Activated CD8-positive, alpha-beta memory T cell treated with anti-CD3 and anti-CD28 coated beads, Interleukin-2, amount 50 U/mL, for 1 hour (primary cell): Measurements from ENCODE around the gene USP15.

Source experiments
- DNase-seq: peaks from one replicate; pipeline ENCODE4 v3.0.0-alpha.2; 2020; ENCODE audit errors: extremely low read depth

The USP15 gene

GRCh38 chr12:62258231-62258630 lies 2.0 kb upstream of the USP15 start:
- no peak for DNase-seq

DNA sequence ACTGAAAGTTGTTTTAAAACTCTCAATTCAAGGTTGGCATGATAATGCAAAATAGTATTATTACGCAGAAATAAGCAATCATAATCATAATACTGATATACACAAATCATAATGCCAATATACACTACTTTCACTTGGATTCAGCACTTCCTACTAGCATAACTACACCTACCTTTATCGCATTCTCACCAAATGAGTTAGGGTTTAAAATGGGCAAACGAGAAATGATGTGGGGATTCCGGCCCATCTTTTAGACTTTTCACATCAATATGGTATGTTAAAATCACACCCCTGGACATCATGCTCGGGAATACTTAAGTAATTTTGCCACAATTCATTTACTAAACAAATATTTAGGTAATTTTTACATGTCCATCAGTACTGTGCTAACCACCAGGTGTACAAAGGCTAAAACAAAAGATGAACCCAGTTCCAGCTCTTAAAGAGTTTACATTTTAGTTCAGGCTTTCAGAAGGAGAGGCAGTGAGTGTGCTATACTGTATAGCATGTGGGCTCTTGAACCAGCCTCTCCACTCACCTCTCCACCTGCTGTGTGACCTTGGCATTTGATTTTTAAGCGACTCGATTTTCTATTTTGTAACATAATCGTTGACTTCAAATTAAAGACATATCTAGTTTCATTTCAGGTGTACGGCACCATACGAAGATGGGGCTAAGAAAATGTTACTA lies 1.1 kb upstream of the USP15 start:
- DNase-seq = no peak

- no peak for DNase-seq
Observed at GRCh38 chr12:62259631-62259992, 592 bp upstream of the USP15 start.

DNA sequence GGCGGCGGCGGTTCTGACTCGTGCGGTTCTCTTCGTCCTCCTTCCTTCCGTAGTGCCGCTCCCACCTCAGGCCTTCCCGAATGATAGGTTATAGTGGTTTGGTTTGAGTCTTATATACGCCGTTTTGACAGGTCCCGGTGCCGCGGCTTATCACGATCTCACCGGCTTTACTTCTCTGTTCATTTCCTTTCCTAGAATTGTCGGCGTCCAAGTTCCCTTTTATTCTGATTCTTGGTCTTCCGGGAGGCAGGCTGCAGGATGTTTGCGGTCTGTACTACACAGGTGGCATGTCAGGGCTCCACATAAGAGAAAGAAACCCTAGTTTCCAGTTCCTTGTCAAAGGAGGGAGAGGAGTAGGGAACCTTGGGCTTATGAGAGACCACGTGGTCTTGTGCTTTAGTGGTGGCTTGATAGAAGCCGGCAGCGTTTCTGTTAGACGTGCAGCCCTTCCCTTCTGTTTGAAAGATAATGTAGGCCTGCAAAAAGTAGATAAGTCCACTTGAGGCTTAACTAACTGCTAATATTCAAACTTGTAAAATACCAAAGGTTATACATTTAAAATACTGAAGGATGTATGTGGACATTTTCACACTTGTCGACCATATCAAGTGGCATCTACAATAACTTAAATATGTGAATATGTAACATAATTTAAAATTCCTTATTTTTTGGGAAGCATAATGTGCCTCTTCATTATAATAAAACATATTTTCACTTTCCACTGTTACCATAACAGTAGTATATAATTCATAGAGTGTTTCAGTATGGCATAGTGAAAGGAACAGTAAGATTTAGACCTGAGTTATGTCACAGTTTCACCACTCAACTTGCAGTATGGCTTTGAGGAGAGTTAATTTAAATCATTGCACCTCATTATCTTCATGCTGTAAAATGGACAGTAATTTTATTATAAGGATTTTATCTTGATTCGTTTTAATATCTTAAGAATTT lies 804 bp downstream of the USP15 start:
- no peak for DNase-seq

GRCh38 chr12:62261876-62262517 lies 1.8 kb downstream of the USP15 start:
- DNase-seq = no peak

- no peak for DNase-seq
Observed at GRCh38 chr12:62263232-62263631, 3.0 kb downstream of the USP15 start.

GRCh38 chr12:62263966-62264365 lies 3.8 kb downstream of the USP15 start:
- no peak for DNase-seq

DNA sequence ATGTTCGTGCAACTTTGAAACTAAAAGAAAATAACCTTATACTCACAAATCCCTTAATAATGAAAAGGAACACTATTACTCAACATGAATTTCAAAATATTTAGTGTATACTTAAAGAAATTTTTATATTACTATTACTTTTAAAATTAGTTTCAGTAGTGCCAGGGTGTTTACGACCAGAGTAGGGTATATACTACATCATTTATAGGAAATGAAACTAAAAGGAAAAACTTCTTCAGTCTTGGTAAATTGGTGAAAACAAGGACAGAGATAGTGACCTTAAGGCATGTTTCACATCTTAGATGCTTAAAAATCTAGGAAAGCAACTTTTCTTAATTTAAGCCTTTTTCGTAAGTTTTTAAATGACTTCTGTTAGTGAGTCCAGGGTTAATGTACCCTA lies 4.5 kb downstream of the USP15 start:
- DNase-seq = no peak

- no peak for DNase-seq
Observed at GRCh38 chr12:62265511-62265910, 5.3 kb downstream of the USP15 start.

DNA sequence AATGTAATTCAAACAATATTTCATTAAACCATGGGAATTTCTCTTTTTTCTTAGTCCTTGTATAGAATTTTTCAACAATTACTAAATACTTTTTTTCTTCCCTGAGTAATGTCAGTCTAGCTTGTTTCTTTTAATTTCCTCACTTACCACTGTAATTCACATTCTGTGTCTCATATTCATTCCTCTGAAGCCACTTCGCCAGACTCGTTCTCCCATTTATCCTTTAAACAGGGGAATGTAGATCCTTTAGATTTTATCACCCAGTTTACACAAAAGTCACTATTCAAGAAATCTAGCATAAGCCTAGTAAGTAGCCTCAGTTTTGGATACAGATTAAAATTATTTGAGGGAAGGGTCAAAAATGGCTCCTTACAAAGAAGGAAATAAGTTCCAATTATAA lies 6.8 kb downstream of the USP15 start:
- DNase-seq = no peak

- no peak for DNase-seq
Observed at GRCh38 chr12:62267480-62267879, 7.3 kb downstream of the USP15 start.

GRCh38 chr12:62268956-62269355 lies 8.8 kb downstream of the USP15 start:
- no peak for DNase-seq

GRCh38 chr12:62269464-62270228 lies 9.4 kb downstream of the USP15 start:
- no peak for DNase-seq

DNA sequence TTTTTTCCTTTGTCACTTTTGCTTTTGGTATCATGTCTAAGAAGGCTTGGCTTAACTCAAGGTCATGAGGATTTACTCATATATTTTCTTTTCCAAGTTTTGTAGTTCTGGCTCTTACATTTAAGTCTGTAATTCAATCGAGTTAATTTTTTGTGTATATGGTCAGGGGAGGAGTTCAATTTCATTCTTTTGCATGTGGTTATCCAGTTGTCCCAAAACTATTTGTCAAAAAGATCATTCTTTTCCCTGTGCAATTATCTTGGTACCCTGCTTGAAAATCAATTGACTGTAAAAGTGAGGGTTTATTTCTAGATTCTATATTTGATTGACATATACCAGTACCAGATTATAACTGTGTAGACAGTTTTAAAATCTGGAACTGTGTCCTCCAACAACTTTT lies 10.2 kb downstream of the USP15 start:
- DNase-seq = no peak

GRCh38 chr12:62270872-62271271 lies 10.7 kb downstream of the USP15 start:
- no peak for DNase-seq

- no peak for DNase-seq
Observed at GRCh38 chr12:62272936-62273552, 12.8 kb downstream of the USP15 start.

DNA sequence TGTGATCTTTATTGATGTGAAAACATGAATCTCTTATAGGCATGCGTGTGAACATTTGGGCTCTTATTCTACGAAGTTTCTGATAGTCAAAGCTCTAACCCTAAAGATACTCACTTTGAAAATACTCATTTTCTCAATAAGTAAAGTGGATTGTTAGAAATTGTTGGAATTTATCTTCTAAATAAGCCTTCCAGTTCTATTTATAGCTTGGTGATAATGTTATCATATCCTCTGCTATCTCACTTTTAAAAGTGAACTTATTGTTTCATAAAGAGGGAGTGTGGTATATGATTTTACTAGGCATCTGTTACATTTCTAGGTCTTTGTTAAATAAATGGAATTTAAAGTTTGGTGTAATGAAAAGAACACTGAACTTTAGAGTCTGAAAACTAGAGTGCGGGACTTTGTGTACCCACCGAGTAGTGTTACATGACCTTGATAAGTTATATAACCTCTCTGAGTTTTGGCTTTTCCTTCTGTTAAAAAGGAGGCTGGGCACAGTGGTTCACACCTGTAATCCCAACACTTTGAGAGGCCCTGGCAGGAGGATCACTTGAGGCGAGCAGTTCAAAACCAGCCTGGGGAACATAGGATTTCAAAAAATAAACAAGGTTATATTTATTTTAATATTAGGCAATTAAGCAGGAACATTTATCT lies 13.6 kb downstream of the USP15 start:
- no peak for DNase-seq

DNA sequence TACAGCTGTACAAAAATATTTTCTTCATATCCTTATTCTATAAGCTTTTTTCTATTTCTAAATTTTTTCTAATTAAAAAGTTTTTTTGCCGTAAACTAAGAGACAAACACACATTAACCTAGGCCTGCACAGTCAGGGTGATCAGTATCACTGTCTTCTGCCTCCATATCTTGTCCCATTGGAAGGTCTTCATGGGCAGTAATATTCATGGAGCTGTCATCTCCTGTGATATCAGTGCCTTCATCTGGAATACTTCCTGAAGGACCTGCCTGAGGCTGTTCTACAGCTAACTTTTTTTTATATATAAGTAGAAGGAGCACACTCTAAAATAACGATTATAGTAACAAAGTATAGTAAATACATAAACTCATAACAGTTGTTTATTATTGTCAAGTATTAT lies 17.8 kb downstream of the USP15 start:
- DNase-seq = no peak

GRCh38 chr12:62279058-62279457 lies 18.9 kb downstream of the USP15 start:
- no peak for DNase-seq

GRCh38 chr12:62279961-62280360 lies 19.8 kb downstream of the USP15 start:
- no peak for DNase-seq
